Activated CD4-positive, CD25-positive, alpha-beta regulatory T cell treated with anti-CD3 and anti-CD28 coated beads, Interleukin-2, amount 50 U/mL, for 72 hours (primary cell): Measurements from ENCODE around the gene SIDT2.
A peak's percentile ranks its signal among the peaks of the same experiment; 100 is the strongest.

Experiments
- DNase-seq: peaks from one replicate; pipeline ENCODE4 v3.0.0; 2021

Gene SIDT2

GRCh38 chr11:117223741-117224689, 45.5 kb downstream of the SIDT2 start:
- no peak for DNase-seq

DNA sequence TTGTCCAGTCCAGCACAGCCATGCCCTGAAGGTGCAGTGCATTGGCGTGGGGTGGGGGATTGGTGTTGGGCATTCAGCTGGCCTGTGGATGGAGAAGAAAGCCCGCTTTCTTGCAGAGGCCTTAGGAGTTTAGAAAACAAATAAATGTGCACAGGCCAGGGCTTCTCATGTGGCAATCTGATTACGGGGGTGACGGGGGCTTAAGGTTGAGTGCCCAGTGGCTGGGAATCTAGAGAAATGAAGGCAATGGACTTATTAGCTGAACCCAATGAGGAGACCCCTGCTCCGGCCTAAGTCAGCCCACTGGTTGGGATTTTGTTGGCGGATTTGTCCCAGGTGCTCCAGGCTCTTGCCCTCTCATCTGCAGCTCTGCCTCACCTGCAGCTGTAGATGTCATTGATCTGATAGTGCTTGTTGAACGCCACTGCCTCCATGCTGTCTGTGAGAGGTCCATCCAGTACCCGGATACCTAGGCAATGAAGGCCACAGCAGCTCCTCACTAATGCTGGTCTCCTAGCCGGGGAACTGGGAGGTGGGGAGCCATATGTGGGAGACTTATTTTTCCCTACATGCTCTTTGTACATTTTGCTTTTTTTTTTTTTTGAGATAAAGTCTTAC, 47.1 kb downstream of the SIDT2 start:
- DNase-seq = no peak

DNA sequence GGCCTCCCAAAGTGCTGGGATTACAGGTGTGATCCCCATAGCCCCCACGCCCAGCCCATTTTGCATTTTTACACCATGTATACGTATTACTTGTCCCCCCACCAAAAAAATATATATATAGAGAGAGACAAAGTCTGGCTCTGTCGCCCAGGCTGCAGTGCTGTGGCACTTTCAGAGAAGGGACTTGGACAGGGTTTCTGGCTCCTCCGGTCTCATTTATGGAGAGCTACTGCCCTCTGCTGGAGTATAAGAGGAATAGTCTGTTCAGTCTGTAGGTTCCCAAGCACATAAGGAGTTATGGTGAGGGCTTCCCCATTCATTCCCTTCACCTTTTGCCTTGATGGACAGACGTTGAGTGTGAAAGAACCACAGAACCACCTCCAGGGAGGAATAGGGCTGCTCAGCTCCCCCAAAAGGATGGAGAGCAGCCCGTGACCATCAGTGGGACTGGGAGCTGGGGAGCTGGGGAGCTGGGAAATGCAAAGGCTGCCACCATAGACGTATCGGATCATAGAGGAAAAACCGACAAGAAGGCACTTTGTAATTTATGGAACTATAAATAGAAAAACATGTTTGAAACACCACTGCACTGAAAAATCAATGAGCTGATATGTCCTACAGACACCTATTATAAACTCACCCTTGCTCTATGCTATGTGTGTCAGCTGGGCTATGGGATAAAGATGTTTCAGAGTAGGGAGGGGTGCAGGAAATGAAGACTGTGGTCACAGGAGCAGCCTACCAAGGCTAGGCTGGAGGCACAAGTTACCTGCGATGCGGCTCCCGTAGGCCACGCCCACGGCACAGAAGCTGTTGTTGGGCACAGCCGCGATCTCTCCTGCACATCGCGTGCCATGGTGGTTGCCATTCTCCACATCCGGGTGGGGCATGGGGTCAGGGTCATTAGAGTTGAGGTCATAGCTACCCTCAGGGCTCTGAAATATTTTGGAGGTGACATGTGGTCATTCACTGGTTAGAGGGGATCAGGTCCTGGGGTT, 48.1 kb downstream of the SIDT2 start:
- DNase-seq = no peak

- no peak for DNase-seq
Measured at GRCh38 chr11:117228091-117228490, 49.5 kb downstream of the SIDT2 start.

GRCh38 chr11:117229411-117229810, 50.9 kb downstream of the SIDT2 start:
- DNase-seq = no peak

DNA sequence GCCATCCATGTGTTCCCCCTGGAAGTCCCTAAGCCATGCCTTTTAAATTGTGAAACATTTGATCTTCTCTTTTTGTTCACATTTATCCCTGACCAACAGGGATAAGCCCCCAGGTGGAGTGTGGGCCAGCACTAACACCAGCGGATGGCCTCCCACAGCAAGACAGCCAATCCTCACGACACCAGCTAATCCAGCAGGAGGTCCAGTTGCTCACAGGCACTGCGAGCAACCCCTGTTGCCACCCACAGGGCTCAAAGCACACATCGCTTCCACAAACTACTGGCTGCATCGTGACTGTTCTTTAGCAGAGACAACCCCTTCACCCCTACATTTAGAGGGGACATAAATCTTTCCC, 51.4 kb downstream of the SIDT2 start:
- DNase-seq = no peak

DNA sequence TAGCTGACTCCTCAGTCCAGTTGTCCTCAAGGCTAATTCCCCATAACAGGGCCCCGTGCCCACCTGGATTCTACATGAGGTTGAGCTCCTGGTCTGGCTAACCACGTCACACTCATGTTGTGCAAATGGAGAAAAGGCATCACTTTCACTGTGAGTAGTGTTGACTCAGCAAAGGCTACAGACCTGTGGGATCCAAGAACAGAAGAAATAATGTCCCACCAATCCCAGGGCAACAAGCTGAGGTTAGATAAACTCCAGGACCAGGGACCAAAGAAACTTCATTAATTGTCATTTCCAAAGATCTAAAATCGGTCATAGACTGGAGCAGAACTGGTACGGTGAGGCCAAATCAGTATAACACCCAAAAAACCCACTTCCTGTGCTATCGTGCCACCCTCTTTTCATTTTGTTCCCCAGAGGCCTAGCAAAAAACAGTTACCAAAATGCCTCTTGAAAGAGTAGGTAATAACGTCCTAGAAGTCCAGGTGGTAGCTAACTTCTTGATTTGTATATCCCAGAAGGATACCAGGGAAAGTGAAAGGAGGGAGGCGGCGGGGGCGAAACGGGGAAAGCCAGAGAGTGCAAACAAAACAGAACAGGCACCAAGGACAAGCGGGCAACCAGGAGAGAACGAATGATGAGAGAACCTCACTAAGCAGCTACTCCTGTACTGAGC, 51.9 kb downstream of the SIDT2 start:
- DNase-seq = peak; percentile 44

DNA sequence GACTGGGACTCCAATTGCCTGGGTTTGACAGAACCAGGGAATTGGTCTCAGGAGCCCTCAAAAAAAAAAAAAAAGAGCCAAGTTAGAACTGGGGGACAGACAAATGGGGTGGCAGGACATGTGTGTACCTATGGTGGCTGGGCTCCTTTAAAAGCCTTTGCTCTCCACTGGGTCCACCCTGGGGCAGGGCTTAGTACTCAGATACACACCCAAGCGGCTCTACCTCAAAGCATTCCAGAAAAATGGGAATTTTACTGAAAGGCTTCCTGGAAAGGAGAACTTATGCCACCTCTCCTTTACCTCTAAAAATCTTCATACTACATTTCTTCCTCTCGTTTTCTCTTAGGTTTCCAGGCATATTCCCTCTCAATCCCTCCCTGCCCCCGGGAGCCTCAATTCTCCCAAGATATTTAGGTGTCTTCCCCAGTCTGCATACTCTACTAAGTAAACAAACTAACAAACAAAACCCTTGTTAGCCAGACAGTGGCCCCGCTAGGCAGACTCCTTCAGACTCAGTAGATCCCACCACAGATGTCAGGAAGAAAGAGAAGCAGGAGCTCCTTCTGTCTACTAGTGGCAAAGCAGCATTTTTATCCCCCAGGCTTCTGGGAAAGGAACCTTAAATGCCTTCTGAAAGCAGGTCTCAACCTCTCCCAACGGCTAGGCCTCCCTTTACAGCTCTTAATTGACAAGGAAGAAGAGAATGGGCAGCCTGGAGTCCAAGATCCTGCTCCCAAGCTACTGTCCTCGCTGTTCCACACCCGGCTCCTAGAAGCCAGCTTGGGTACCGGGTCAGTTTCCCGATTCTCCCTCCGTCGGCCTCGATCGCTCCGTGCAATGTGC, 52.7 kb downstream of the SIDT2 start:
- no peak for DNase-seq

- DNase-seq = no peak
Measured at GRCh38 chr11:117231842-117232091, 53.2 kb downstream of the SIDT2 start, which contains the start of gene PCSK7. Gene PCSK7 (minus strand): TSS chr11:117232073. CDS start chr11:117229844, 2,229 bp downstream.

GRCh38 chr11:117232092-117232878, 53.7 kb downstream of the SIDT2 start, which contains the start of gene RNF214:
Gene RNF214 (plus strand): TSS chr11:117232671. CDS start chr11:117234273, 1,602 bp downstream.
- peak; percentile 77 for DNase-seq

DNA sequence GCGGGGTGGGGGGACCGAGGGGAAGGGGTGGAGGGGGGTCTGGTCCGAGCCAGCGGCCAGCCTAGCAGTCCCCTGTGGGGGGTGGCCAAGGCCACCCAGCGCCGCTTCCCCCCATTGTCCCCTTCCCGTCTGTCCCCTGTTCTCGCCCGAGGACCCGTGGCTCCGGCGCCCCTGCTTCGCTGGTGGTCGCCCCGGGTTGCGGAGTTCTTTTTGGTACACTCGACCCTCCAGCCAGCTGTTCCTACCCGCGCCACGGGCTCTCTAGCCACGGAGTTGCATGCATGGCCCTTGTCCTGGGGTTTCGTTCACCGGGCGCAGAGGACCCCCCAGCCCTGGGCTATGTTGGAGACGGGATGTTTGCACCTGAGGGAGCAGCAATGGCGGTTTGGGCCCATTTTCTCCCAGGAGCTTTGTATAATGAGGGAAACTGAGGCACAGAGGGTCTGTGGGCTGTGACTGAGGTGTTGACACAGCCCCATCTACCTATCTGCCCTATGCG, 54.4 kb downstream of the SIDT2 start:
- DNase-seq = peak; percentile 41

DNA sequence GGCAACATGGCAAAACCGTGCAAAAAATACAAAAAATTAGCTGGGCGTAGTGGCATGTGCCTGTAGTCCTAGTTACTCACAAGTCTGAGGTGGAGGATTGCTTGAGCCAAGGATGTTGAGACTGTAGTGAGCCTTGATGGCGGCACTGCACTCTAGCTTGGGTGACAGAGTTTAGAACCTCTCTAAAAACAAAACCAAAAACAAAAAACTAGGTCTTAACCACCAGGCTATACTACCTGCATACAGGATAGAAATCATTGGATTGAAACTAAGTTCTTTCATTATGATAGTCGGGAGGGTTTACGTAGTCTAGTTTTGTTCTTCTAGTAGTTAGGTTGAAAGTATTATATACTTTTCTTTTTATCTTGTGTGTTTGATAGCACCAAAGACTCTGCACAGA, 59.7 kb downstream of the SIDT2 start:
- DNase-seq = no peak

GRCh38 chr11:117239295-117239694, 60.8 kb downstream of the SIDT2 start:
- DNase-seq = no peak
